MCF 10A (cell line): ENCODE data around the gene PRLH. TPM values are rescaled to one million over a fixed set of nuclear protein-coding genes. Genes with fewer than 3 reads are reported as not detected.

Experiments used
- BruUV-seq: library from RNA; stranded (reverse); fragments of 400-500 nt; replicated peaks from 2 replicates; lab custom pipeline; 2021; lab: Mats Ljungman, UMichigan
- CTCF ChIA-PET: fragments of 300-600 bp; sonication (Branson Sonifier 250); formaldehyde crosslinking; extraction: SDS; loops from one replicate; lab custom pipeline; 2021; ENCODE audit warnings: antibody characterized with exemption, inconsistent platforms; lab: Yijun Ruan, JAX
- POLR2A ChIA-PET: fragments of 300-600, 350-650 bp; sonication (Branson Sonifier 250); formaldehyde crosslinking; extraction: SDS; loops from one replicate; lab custom pipeline; 2020; ENCODE audit warnings: antibody characterized with exemption, inconsistent platforms; lab: Yijun Ruan, JAX
- DNase-seq: peaks from one replicate; pipeline ENCODE4 v3.0.0-alpha.2; 2018; ENCODE audit not compliant: unreplicated experiment
- H3K27ac Mint-ChIP-seq: one replicate; pipeline ENCODE4 v1.8.0; 2022; ENCODE audit warnings: mild to moderate bottlenecking, low read depth, mixed read lengths; ENCODE audit not compliant: unreplicated experiment
- H3K27me3 Mint-ChIP-seq: one replicate; pipeline ENCODE4 v1.8.0; 2022; ENCODE audit warnings: mixed read lengths; ENCODE audit not compliant: insufficient read depth, unreplicated experiment
- H3K36me3 Mint-ChIP-seq: one replicate; pipeline ENCODE4 v1.8.0; 2022; ENCODE audit warnings: mild to moderate bottlenecking, moderate library complexity, mixed read lengths; ENCODE audit not compliant: insufficient read depth, unreplicated experiment
- H3K4me1 Mint-ChIP-seq: one replicate; pipeline ENCODE4 v1.8.0; 2022; ENCODE audit warnings: mixed read lengths; ENCODE audit not compliant: insufficient read depth, unreplicated experiment
- H3K4me3 Mint-ChIP-seq: one replicate; pipeline ENCODE4 v1.8.0; 2022; ENCODE audit warnings: mild to moderate bottlenecking, moderate library complexity, mixed read lengths; ENCODE audit not compliant: unreplicated experiment
- H3K9me3 Mint-ChIP-seq: one replicate; pipeline ENCODE4 v1.8.0; 2022; ENCODE audit warnings: mixed read lengths; ENCODE audit not compliant: unreplicated experiment
- CTCF ChIP-seq: fragments of 200-600 bp; IDR thresholded peaks from one replicate; pipeline ENCODE4 v1.8.0; 2022; ENCODE audit warnings: antibody characterized with exemption, mild to moderate bottlenecking; ENCODE audit not compliant: unreplicated experiment
- intact Hi-C: fragments of 100-400 bp; cut with micrococcal nuclease; formaldehyde crosslinking; loops from 2 replicates; pipeline ENCODE4 v1.14.1; 2022
- total RNA-seq: library from RNA; stranded (reverse); gene quantifications from 2 replicates; pipeline ENCODE4 v1.2.3, GENCODE V29; 2022

Gene PRLH
- total RNA-seq, 1 experiment from 2014 or later: not detected

GRCh38 chr2:237569041-237569440, 2.7 kb downstream of the PRLH start:
- BruUV-seq: no TSS peak
- Mint-ChIP-seq H3K4me1 (peaks cover 11% of the 10 kb centered on the region), H3K27ac (no peak overlapping the region), H3K36me3 (no peaks in the 10 kb centered on the region), H3K9me3 (no peaks in the 10 kb centered on the region), H3K27me3 (no peaks in the 10 kb centered on the region), H3K4me3 (no peak overlapping the region)
- intact Hi-C loops: no loop called here
- ChIA-PET CTCF (no interaction called here), POLR2A (no interaction called here)
- TF ChIP-seq CTCF: no peak
- no peak for DNase-seq

- Mint-ChIP-seq H3K27ac (no peak overlapping the region), H3K4me3 (no peak overlapping the region), H3K36me3 (no peaks in the 10 kb centered on the region), H3K4me1 (peaks cover 11% of the 10 kb centered on the region), H3K9me3 (no peaks in the 10 kb centered on the region), H3K27me3 (no peaks in the 10 kb centered on the region)
- TF ChIP-seq CTCF: no peak
- intact Hi-C loops: loop anchor here (5.0 kb wide), 1 partner anchor 158 kb away; the partner anchor contains the start of gene COL6A3
- no TSS peak for BruUV-seq
- CTCF ChIA-PET: interaction anchor here (0.7 to 9.3 kb wide), 4 partner anchors 60 to 1350 kb away, joined by 3 to 239 read pairs (median 4); no protein-coding TSS in a partner anchor
- POLR2A ChIA-PET: interaction anchor here (1.0 kb wide), 1 partner anchor 57 kb away, joined by 4 read pairs; no protein-coding TSS in a partner anchor
- DNase-seq: no peak
Measured at GRCh38 chr2:237569896-237570295, 3.5 kb downstream of the PRLH start.

GRCh38 chr2:237570776-237571335, 4.5 kb downstream of the PRLH start:
- no peaks in the 10 kb centered on the region for H3K36me3 Mint-ChIP-seq
- no peak for TF ChIP-seq CTCF
- H3K4me1 Mint-ChIP-seq: peaks cover 17% of the 10 kb centered on the region
- BruUV-seq: no TSS peak
- POLR2A ChIA-PET: interaction anchor here (0.9 to 2.5 kb wide), 4 partner anchors 19 to 82 kb away, joined by 3 to 25 read pairs (median 4); partner anchors contain the start of gene RAB17
- no peaks in the 10 kb centered on the region for H3K9me3 Mint-ChIP-seq
- DNase-seq: no peak
- no peak overlapping the region for H3K27ac Mint-ChIP-seq
- no peaks in the 10 kb centered on the region for H3K27me3 Mint-ChIP-seq
- H3K4me3 Mint-ChIP-seq: no peak overlapping the region
- intact Hi-C loops: loop anchor here (5.0 kb wide), 1 partner anchor 159 kb away; the partner anchor contains the start of gene COL6A3
- CTCF ChIA-PET: interaction anchor here (0.5 to 9.3 kb wide), 29 partner anchors 9 to 1087 kb away, joined by 3 to 239 read pairs (median 7); partner anchors contain the start of gene RAB17

- ChIA-PET POLR2A (interaction anchor here (0.7 to 2.5 kb wide), 9 partner anchors 10 to 475 kb away, joined by 3 to 25 read pairs (median 3); partner anchors contain the start of genes LRRFIP1 and RAB17), CTCF (interaction anchor here (0.5 to 9.3 kb wide), 52 partner anchors 10 to 1909 kb away, joined by 3 to 239 read pairs (median 5); partner anchors contain the start of gene RAB17)
- Mint-ChIP-seq H3K27ac (no peak overlapping the region), H3K36me3 (no peaks in the 10 kb centered on the region), H3K9me3 (no peaks in the 10 kb centered on the region), H3K4me1 (peaks cover 17% of the 10 kb centered on the region), H3K4me3 (no peak overlapping the region), H3K27me3 (no peaks in the 10 kb centered on the region)
- TF ChIP-seq CTCF: no peak
- intact Hi-C loops: loop anchor here (5.0 kb wide), 1 partner anchor 159 kb away; the partner anchor contains the start of gene COL6A3
- DNase-seq: no peak
- BruUV-seq: no TSS peak
Measured at GRCh38 chr2:237571551-237571950, 5.2 kb downstream of the PRLH start.
